Activated CD8-positive, alpha-beta memory T cell treated with anti-CD3 and anti-CD28 coated beads, Interleukin-2, amount 50 U/mL, for 1 hour (primary cell): ENCODE results near the gene GPC2.
A peak's percentile ranks its signal among the peaks of the same experiment; 100 is the strongest.
"Not testable (repeated sequence)": the region's sequence is repeated elsewhere in the genome, so short reads cannot be mapped to it uniquely, and the experiment has no call there.

ENCODE experiments used
- DNase-seq: peaks from one replicate; pipeline ENCODE4 v3.0.0-alpha.2; 2020; ENCODE audit errors: extremely low read depth

Gene GPC2, protein sequence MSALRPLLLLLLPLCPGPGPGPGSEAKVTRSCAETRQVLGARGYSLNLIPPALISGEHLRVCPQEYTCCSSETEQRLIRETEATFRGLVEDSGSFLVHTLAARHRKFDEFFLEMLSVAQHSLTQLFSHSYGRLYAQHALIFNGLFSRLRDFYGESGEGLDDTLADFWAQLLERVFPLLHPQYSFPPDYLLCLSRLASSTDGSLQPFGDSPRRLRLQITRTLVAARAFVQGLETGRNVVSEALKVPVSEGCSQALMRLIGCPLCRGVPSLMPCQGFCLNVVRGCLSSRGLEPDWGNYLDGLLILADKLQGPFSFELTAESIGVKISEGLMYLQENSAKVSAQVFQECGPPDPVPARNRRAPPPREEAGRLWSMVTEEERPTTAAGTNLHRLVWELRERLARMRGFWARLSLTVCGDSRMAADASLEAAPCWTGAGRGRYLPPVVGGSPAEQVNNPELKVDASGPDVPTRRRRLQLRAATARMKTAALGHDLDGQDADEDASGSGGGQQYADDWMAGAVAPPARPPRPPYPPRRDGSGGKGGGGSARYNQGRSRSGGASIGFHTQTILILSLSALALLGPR

DNA sequence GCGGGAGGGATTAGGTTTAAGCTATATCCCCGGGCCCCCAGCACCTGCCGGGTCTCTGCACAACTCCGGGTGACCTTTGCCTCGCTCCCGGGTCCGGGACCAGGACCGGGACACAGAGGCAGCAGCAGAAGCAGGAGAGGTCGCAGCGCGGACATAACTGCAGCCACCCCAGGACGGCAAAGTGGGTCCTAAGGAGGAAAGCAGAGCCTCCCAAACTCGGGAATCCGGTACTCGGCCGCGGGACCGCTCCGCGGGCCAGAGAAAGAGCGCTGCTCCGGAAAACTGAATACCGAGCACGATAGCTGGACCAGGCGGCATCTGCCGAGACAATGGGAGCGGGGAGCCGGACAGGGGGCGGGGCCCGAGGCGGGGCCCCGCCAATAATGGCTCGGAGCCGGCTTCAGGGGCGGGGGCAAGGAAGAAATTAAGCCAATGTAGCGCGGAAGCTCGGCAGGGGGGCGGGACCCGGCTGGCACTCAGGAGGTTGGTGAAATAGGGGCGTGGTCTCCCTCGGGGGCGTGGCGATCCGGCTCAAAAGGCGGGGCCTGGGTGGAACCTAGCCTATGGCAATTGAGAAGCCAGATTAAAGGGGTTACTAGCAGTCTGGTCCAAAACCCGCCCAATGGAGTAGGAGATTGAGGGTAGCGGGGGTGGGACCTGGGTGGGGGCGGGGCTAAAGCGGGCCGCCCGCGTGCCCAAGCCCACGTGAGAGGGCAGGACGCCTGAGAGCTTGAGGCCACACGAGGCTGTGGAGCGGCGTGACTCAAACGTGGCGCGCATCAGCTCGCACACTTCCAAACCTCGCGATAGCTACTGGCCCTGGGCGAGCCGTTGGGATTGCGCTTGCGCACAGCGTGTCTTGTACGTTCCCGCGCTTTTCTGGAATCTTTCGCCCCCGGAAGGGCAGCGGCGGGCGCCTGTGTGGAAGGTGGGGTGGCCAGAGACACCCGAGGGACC lies at the start of gene GPC2, which contains the start of gene STAG3:
Gene GPC2, minus strand, starts transcription at position 337 of the 957 bp plus-strand sequence. Its CDS starts 182 bp downstream, at position 155.
Gene STAG3, plus strand, starts transcription at position 874 of the 957 bp plus-strand sequence. CDS start 2,639 bp downstream, outside the sequence.
- DNase-seq = peak; percentile 87

DNA sequence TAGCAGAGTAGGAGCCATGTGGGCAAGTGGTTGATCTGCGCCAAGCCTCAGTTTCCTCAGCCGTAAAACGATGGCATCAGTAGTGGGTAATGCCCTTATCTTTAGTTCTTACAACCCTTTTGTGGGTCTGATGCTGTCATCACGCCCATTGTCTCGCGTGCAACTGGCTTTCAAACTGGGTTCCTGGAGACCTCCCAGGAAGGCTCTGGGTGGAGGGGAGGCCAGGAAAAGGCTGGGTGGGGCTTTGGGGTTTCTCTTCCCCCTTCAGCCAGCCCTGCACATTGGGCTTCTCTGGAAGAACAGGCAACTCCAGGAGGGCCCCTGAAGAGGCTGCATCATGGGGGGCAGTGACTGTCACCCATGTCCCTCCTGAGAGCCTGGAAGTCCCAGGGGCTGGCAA lies 47.7 kb upstream of the GPC2 start:
- DNase-seq = not testable (repeated sequence)

DNA sequence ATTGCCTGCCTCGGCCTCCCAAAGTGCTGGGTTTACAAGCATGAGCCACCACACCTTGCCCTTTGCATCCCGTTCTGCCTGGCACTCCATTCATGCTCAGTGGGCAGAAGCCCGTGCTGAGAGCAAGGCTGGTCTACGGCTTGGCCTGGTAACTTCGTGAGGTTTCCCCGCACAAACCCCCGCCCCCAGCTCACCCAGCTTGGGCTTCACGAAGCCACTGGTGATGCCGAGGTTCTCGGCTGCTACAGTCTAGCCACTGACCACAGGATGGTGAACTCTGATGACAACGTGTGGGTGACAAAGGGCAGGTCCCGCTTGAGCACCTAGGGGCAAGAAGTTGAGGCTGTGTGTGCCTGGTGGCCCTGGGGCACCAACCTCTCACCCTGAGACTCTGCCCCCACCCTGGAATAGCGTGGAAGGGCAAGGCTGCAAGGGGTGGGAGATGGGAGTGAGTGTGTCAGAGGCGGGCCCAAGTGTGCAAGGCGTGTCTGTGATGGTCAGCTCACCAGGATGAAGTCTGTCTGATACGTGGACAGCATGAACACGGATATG lies 46.3 kb upstream of the GPC2 start:
- DNase-seq = not testable (repeated sequence)

- DNase-seq = no peak
These were observed 45.4 kb upstream of the GPC2 start for GRCh38 chr7:100222445-100223132.

- DNase-seq = no peak
These were observed 44.7 kb upstream of the GPC2 start for GRCh38 chr7:100221767-100222444.

- DNase-seq = peak; percentile 69
These were observed 44.1 kb upstream of the GPC2 start for GRCh38 chr7:100221231-100221718.

- no peak for DNase-seq
These were observed 43.5 kb upstream of the GPC2 start for GRCh38 chr7:100220586-100221230.

- not testable (repeated sequence) for DNase-seq
These were observed 42.8 kb upstream of the GPC2 start, which contains the start of gene PVRIG for GRCh38 chr7:100219801-100220585. Gene PVRIG, plus strand, starts transcription at chr7:100219949. Its CDS starts 22 bp downstream, at chr7:100219971.

DNA sequence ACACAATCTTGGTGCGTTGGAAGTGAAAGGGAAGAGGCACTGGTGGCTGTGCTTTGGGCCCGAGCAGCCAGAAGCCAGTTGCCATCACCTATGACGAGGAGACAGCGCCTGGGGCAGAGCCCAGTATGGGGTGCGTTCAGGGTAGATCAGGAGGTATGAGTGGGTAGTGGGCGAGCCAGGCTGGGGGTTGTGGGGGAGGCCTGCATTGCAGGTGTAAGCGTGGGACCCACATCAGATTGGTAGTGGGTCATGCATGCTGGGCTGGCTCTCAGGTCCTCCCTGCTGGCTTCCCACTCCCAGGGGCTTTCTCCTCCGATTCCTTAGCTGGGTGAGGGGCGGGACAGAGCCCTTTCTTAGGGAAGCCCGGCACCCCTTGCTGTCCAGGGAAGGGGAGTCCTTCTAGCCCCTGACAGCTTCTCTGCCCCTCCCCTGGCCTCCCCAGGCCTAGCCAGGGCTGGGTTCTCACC lies 42.1 kb upstream of the GPC2 start:
- no peak for DNase-seq

- not testable (repeated sequence) for DNase-seq
These were observed 40.8 kb upstream of the GPC2 start for GRCh38 chr7:100217934-100218333.

DNA sequence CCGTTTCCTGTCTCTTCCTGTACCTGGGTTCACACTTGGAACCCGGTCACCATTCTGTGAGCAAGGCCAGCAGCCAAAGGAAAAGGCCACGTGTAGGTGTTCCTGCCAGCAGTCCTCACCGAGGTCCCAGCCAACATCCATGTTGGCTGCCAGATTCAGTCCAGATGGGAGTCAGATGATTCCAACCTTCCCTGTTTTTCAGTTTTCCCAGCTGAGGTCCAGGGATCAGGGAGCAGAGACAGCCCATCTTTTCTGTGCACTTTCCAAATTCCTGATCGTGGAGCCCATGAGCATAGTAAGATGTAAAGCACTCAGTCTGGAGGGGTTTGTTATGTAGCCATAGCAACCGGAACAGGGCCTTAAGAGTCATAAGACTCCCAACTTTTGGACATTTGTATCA lies 38.7 kb upstream of the GPC2 start:
- DNase-seq = no peak

GRCh38 chr7:100214356-100214755 lies 37.2 kb upstream of the GPC2 start:
- not testable (repeated sequence) for DNase-seq

DNA sequence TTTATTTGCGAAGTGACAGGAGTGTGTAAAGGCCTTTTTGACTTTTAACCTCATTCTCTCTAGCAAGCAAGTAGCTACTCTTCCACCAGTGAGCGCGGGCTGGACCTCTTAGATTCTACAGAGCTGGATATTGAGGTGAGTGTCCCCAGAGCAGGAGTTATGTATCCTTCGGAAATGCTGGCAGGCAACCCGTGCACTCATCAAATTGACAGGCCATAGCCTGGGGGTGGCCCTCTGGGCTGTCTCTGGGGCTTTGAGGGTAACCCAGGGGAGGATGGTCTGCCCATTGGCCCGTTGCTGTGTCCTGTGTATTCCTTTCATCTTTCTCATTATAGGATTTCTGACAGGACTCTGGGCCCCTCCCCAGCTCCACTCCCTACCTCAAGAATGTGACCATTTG lies 36.5 kb upstream of the GPC2 start:
- no peak for DNase-seq

- DNase-seq = no peak
These were observed 35.6 kb upstream of the GPC2 start for GRCh38 chr7:100212631-100213286.

GRCh38 chr7:100211342-100211780 lies 34.2 kb upstream of the GPC2 start:
- DNase-seq = no peak

DNA sequence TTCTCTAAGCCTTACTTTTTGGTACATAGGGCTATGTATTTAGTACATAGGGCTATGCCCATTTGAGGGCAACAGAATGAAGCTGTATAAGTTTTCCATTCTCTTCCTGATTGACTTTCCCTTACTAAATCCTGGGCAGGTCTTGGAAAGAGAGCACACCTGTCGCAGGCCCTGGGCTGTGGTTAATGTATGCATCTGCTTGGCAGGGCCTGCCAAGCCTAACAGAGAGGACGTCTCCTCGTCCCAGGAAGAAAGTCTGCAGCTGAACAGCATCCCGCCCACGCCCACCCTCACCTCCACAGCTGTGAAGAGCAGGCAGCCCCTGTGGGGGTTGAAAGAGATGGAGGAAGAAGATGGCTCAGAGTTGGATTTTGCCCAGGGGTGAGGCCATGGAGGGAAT lies 33.6 kb upstream of the GPC2 start:
- DNase-seq = no peak

- DNase-seq = no peak
These were observed 32.3 kb upstream of the GPC2 start for GRCh38 chr7:100209493-100209892.

GRCh38 chr7:100208911-100209408 lies 31.8 kb upstream of the GPC2 start:
- no peak for DNase-seq
